Stimulated activated CD4-positive, alpha-beta T cell treated with anti-CD3 and anti-CD28 coated beads, Interleukin-15, amount 100 ng/mL, for 48 hours (primary cell): ENCODE data around the gene FGGY.

ENCODE experiments used
- DNase-seq, 2 donors: peaks; one replicate each; pipeline ENCODE4 v3.0.0-alpha.2; 2020; ENCODE audit warnings: low read depth in 2 of 2

Gene FGGY

DNA sequence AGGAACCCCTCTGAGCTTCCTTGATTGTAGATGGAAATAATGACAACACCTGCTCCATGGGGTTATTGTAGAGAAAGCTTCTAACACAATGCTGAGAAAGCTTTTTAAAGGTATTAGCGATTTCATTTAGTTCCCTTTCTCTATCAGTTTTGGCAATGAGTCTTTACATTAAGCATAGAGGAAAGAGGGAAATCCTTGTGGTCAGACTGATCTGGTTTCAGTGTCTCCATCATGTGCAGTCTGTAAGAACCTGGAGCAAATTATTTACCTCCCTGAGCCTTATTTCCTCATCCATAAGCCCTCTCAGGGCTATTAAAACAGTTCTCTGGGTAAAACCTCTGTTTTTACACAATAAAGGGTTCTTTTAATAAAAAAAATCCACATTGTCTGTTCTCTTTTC, 87.5 kb downstream of the FGGY start:
- no peak for DNase-seq

- DNase-seq: no peak
Measured at GRCh38 chr1:59388191-59388590, 91.3 kb downstream of the FGGY start.

DNA sequence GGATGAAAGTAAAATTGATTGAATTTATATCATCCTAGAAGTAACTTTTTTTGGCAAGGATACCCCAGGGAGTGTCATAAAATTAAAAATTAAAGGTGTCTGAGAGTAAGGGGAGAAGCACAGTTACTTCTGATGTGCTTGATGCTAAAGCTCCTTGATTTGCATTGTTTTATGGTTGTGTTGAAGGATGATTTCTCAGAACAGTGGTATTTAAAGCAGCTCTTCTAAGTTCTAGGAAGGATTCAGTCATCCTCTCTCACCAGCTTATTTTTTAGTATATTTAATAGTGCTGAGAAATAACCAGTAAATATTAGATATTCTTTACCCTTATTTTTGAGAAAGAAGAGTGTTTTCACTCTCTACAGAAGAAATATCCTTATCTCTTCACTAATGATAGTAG, 93.0 kb downstream of the FGGY start:
- no peak for DNase-seq

GRCh38 chr1:59390307-59390706, 93.4 kb downstream of the FGGY start:
- DNase-seq: no peak

DNA sequence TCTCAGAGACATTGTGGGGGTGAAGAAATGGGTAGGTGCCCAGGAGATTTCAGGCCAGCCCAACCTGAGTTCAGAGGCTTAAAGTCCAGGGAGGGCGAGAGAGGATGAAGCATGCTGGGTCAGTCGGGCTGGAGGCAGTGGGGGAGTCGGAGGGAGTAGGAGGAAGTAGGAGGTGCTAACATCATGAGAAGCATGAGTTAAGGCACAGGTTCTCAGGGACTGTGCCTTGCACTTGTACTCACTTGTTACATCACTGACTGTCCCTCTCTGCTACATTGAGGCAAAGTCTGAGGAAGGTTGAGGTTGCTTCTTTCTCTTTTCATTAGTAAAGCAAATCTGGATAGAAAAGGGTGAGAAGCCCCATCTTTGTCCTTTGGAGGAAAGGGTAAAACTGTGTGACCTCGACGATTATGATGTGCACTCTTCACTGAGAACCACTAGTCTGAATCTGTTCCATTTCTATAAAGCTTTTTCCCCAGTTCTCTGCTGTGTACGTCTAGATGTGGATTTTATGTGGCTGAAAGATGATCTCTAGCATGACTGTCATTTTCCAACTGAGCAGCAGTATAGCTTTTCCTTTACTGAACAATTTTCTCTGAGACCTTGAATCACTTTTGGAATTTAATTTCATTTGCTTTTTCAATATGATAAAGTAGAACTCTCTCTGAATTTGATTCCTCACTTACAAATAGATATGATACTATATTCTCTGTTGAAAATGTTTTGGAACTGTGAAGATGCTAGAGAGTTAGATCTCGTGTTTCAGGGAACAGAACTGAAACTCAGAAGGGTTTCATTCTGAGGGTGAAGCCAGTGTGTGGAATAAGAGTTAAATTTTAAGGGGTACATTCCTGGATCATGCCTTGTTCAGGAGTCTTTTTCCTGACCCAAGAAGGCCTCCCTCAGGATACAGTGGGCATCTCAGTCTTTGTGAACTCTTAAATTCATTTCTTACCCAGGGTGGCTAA, 94.6 kb downstream of the FGGY start:
- DNase-seq: no peak

DNA sequence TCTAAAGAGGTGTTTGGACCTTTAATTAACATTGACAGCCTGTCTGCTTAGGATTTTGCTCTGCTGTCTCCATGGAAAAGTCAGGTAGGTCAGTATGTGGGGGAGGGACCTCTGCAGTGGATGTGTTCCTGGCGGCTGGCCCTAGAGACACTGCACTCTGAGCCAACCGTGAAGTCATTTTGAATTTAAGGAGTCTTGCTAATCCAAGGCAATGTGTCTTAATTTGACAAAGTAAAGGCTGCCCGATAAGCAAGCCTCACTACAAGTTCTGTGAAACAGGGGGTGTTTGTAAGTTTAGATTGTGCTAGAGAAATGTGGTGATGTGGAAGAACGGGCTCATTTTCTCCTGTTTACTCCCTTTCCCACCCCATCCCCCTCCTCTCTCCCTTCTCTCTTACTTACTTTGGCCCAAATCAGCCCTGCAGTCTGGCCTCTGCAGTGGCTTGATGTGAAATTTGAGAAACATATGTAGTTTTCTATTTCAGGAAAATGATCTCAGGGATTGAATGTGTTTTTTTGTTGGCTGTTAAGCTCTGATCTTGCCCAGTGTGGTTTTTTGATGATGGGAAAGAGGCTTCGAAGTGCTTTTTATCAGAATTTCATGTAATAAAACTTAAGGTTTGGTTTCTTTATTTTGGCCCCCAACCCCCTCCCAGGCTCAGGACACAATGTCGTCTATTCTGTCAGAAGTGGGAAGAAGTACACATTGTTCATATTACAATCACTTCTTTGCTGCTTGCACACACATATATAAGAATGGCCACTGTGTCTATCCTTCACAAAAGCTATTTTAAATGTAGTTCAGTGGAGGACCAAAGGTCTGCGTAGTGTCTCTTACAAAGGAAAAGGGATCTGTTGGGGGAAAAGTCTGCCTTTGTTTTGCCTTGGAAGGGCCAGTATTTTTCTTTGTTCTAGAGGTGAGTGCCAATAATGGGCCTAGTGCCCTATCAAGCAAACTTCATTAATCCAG, 96.6 kb downstream of the FGGY start:
- no peak for DNase-seq

GRCh38 chr1:59394706-59395425, 98.0 kb downstream of the FGGY start:
- no peak for DNase-seq

DNA sequence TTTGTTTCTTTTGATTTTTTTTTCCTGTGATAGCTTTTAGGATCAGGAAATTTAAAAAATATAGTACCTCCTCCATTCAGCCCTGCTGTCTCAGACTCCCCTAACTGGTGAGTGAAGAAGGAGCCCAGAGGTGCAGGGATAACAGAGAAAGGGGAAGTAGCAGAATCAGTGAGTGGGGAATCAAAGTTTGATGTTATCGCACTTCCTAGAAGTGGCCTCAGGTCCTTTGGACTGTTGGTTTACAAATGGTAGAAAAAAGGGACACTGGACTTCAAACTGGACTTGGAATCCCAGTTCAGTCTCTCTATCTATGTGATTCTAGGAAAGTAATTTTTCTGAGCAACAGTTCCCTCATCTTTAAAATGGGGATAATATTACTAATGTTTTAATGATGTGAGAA, 99.5 kb downstream of the FGGY start:
- DNase-seq: no peak

DNA sequence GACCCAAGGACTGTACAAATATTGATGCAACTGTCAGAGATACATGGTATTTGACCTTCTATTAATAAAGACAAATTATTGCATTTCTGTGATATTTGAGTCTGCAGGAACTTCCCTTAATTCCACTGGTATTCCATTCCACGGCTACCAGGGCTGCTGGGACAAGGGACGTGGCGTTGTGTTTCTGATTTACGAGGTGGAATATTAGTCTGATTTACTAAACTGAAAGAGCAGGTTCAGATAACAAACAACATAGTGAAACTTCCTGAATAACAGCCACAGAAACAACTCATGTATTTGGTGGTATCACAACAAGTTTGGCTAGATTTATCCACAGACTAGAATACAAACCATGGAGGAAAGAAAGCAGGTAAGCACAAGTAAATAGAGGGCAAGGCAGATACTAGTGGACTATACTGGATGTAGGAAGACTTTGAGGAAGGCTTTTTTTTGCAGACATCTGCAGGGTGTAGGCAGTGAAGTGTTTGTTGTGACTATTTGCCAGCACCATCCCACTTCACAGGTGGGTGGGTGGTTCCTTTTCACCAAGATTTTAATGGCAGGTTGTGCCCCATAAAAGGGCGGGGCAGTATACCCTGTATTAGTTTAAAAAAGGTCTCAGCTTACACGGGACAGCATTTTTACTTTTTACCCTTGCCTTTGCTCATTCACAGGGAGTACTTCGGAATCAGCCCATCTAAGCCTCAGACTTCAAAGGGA, 100.4 kb downstream of the FGGY start:
- DNase-seq: no peak

DNA sequence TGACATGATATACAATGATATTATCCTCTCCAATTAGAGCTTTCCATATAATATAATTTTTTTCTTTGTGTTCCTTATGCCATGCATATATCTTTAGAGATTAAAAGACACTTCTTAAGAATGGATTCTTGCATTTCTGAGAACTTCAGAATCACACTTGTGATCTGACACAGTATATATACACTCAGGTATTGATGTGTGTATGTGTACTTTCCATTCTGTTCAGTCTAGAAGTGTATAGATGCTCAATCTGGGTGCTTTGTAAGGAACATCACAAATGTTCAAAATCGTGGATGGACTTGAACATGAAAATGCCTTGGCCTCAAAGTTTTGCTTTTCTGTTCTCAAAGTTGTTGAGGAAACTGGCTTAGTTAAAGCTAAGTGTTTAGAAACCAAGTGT, 102.7 kb downstream of the FGGY start:
- no peak for DNase-seq

GRCh38 chr1:59401581-59401980, 104.7 kb downstream of the FGGY start:
- DNase-seq: no peak

DNA sequence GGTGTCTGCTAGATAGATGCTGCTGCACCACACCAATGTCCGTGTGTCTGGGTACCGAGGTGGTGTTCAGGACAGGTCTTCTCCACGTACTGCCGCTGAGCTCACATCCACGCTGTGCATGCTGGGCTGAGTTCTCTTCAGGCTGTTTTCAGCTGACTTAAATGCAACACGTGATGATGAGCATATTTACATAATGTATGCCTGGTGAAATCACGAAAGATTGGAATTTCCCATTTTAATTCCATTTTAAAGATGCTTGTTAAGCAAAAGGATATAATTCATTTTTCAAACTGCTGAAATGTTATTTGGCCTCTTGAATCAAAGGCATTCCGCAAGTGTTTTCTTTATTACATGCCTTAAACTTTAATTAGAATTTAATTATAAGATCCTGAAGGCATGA, 107.9 kb downstream of the FGGY start:
- no peak for DNase-seq

DNA sequence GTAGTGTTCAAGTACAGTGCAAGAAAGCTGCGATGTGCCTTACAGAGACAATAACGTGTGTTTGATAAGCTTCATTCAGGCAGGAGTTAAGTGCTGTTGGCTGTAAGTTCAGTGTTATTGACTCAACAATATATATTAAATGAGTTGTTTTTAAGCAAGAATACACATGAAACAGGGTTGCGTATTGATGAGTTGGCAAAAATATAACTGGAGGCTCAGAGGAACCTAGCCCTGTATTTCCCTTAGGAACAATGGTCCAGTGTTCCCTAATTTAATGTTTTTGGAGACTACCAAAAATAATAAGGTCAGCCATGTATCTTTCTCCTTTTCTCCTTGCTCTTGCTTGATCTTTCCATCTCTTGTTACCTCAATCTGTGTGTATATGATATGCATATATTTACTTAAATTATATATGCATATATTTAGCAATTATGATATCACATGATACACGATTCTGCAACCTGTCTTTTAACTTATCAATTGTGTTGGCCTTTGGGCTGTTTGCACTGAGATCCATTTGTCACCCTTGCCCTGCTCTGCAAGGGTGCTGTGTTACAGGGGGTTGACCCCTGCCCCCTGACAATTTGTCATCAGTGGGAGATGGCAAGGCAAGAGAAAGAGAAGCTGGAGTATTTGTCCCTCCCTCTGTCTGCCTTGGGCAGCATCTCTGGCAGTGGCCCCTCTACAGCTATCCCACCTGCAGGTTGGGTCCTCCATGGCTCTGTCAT, 109.7 kb downstream of the FGGY start:
- DNase-seq: no peak

GRCh38 chr1:59408608-59409240, 111.8 kb downstream of the FGGY start:
- DNase-seq: no peak

- no peak for DNase-seq
Measured at GRCh38 chr1:59409549-59409948, 112.7 kb downstream of the FGGY start.

GRCh38 chr1:59409986-59410385, 113.1 kb downstream of the FGGY start:
- no peak for DNase-seq

DNA sequence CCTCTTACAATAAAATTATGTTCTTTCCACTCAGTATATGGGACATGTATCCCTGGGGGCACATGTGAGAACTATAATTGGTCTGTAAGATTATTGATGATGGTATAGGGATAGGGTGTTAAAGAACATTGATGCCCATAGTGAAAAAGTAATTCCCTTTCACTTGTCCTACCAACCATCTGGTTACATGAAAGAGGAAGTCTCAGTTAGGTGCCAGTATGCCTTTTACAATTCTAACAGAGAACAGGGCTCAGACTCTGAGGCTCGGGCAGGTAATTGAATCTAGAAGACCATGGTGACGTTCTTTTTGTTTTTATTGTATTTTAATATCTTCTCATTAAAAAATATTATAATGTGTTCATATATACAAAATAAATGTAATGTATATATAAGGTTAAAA, 113.6 kb downstream of the FGGY start:
- DNase-seq: no peak

DNA sequence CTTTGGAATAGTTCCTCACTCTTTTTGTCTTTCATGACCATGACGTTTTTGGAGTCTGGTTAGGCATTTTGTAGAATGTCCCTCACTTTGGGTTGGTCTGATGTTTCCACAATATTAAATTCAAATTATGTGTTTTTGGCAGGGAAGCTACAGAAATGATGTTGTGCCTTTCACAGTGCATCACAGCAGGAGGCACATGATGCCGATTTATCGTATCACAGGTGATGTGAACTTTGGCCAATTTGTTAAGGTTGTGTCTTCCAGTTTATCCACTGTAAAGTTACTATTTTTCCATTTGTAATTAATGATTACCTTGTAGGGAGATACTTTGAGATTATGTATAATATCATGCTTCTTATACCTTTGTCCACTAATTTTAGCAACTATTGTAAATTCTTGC, 114.3 kb downstream of the FGGY start:
- no peak for DNase-seq

GRCh38 chr1:59412718-59413326, 115.9 kb downstream of the FGGY start:
- no peak for DNase-seq

DNA sequence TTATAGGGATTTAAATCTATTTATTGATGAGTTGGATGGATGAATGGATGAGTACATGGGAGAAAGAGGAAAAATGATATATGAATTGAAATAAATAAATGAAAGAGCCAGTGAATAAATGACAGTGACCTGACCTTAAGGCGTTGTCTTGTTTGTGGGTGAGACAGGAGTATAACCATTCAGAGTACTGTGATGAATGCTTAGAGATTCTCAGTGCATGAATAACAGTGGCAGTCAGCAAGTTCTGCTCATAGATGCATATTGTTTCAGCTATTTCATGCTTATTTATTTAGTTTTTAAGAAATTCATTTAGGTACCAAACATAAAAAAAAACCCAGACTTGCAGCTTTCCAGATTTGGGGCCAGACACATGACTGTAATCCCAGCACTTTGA, 116.4 kb downstream of the FGGY start:
- DNase-seq: no peak
